ENCODE results near the gene TBXT.
"Not testable (repeated sequence)": the region's sequence is repeated elsewhere in the genome, so short reads cannot be mapped to it uniquely, and the experiment has no call there.

TBXT gene

GRCh38 chr6:166169549-166170421 is 2.1 kb upstream of the TBXT start:
- DNase-seq = no peak

- no peak for DNase-seq
Measured at GRCh38 chr6:166168616-166169548, 1.2 kb upstream of the TBXT start.

GRCh38 chr6:166167258-166167731 is 356 bp downstream of the TBXT start:
- no peak for DNase-seq

- DNase-seq = no peak
Measured at GRCh38 chr6:166166314-166167257, 1.1 kb downstream of the TBXT start.

- no peak for DNase-seq
Measured at GRCh38 chr6:166165558-166166313, 1.9 kb downstream of the TBXT start.

- no peak for DNase-seq
Measured at GRCh38 chr6:166162599-166163342, 4.9 kb downstream of the TBXT start.

GRCh38 chr6:166157930-166158617 is 9.6 kb downstream of the TBXT start:
- no peak for DNase-seq

GRCh38 chr6:166156942-166157341 is 10.7 kb downstream of the TBXT start:
- peak in 1 of 3 experiments; percentile 34 for DNase-seq

- DNase-seq = peak in 1 of 3 experiments; percentile 12
Measured at GRCh38 chr6:166153966-166154365, 13.7 kb downstream of the TBXT start.

- peak in 2 of 3 experiments; percentile 22 to 75 for DNase-seq
Measured at GRCh38 chr6:166152660-166153059, 15.0 kb downstream of the TBXT start.

- no peak for DNase-seq
Measured at GRCh38 chr6:166151798-166152197, 15.9 kb downstream of the TBXT start.

- no peak for DNase-seq
Measured at GRCh38 chr6:166145751-166146150, 21.9 kb downstream of the TBXT start.

GRCh38 chr6:166143011-166143410 is 24.6 kb downstream of the TBXT start:
- DNase-seq = no peak

GRCh38 chr6:166127624-166128472 is 39.8 kb downstream of the TBXT start:
- no peak for DNase-seq

- not testable (repeated sequence) for DNase-seq
Measured at GRCh38 chr6:166123115-166123514, 44.5 kb downstream of the TBXT start.

- DNase-seq = no peak
Measured at GRCh38 chr6:166121726-166122125, 45.9 kb downstream of the TBXT start.

GRCh38 chr6:166119116-166119911 is 48.3 kb downstream of the TBXT start:
- DNase-seq = no peak

- DNase-seq = no peak
Measured at GRCh38 chr6:166115609-166116008, 52.0 kb downstream of the TBXT start.

All from NCI-H1417 (cell line).